HUES48 (cell line): Measurements from ENCODE around the gene MT2A.
"Not testable (repeated sequence)": the region's sequence is repeated elsewhere in the genome, so short reads cannot be mapped to it uniquely, and the experiment has no call there.

ENCODE experiments used
- H3K27ac ChIP-seq: one replicate; pipeline ENCODE4 v1.7.0; 2013; ENCODE audit warnings: low read depth, low read length, inconsistent platforms
- H3K27me3 ChIP-seq: 2 replicates; pipeline ENCODE4 v1.6.1; 2013; ENCODE audit warnings: mild to moderate bottlenecking, low read length; ENCODE audit not compliant: control insufficient read depth, insufficient read depth
- H3K36me3 ChIP-seq: 2 replicates; pipeline ENCODE4 v1.6.1; 2013; ENCODE audit warnings: low read length; ENCODE audit not compliant: control insufficient read depth, insufficient read depth
- H3K4me1 ChIP-seq: 2 replicates; pipeline ENCODE4 v1.6.1; 2013; ENCODE audit warnings: mild to moderate bottlenecking, low read length; ENCODE audit not compliant: control insufficient read depth, insufficient read depth
- H3K4me3 ChIP-seq: 2 replicates; pipeline ENCODE4 v1.5.1; 2013; ENCODE audit warnings: mild to moderate bottlenecking, low read depth, low read length
- H3K9ac ChIP-seq: 2 replicates; pipeline ENCODE4 v1.6.1; 2013; ENCODE audit warnings: mild to moderate bottlenecking, low read depth, low read length, moderate library complexity
- H3K9me3 ChIP-seq: 2 replicates; pipeline ENCODE4 v1.6.1; 2013; ENCODE audit warnings: low read length; ENCODE audit not compliant: control insufficient read depth, insufficient read depth

Gene MT2A

GRCh38 chr16:56610609-56611111 is 2.3 kb downstream of the MT2A start:
- Histone ChIP-seq H3K4me1 (peaks cover 32% of the 10 kb centered on the region), H3K27me3 (peaks cover 95% of the 10 kb centered on the region), H3K9ac (no peak overlapping the region), H3K27ac (no peak overlapping the region), H3K36me3 (no peaks in the 10 kb centered on the region), H3K9me3 (no peaks in the 10 kb centered on the region), H3K4me3 (no peak overlapping the region)

GRCh38 chr16:56611281-56611833 is 3.0 kb downstream of the MT2A start:
- H3K36me3 ChIP-seq: no peaks in the 10 kb centered on the region
- no peak overlapping the region for H3K27ac ChIP-seq
- no peaks in the 10 kb centered on the region for H3K9me3 ChIP-seq
- no peak overlapping the region for H3K9ac ChIP-seq
- H3K4me1 ChIP-seq: peaks cover 32% of the 10 kb centered on the region
- peaks cover 95% of the 10 kb centered on the region for H3K27me3 ChIP-seq
- no peak overlapping the region for H3K4me3 ChIP-seq

GRCh38 chr16:56613706-56614105 is 5.3 kb downstream of the MT2A start:
- H3K27me3 ChIP-seq: peaks cover 95% of the 10 kb centered on the region
- H3K9ac ChIP-seq: no peak overlapping the region
- H3K9me3 ChIP-seq: no peaks in the 10 kb centered on the region
- H3K4me3 ChIP-seq: no peak overlapping the region
- no peaks in the 10 kb centered on the region for H3K36me3 ChIP-seq
- H3K27ac ChIP-seq: no peak overlapping the region
- H3K4me1 ChIP-seq: peaks cover 31% of the 10 kb centered on the region

GRCh38 chr16:56614549-56614991 is 6.2 kb downstream of the MT2A start:
- Histone ChIP-seq H3K27ac (no peak overlapping the region), H3K4me1 (peaks cover 22% of the 10 kb centered on the region), H3K36me3 (no peaks in the 10 kb centered on the region), H3K9me3 (no peaks in the 10 kb centered on the region), H3K4me3 (no peak overlapping the region), H3K9ac (no peak overlapping the region), H3K27me3 (peaks cover 95% of the 10 kb centered on the region)

- H3K4me3 ChIP-seq: no peak overlapping the region
- H3K9ac ChIP-seq: no peak overlapping the region
- H3K4me1 ChIP-seq: peaks cover 14% of the 10 kb centered on the region; the same call in 1 of the 2 replicates
- no peaks in the 10 kb centered on the region for H3K9me3 ChIP-seq
- H3K27me3 ChIP-seq: peaks cover 94% of the 10 kb centered on the region
- no peaks in the 10 kb centered on the region for H3K36me3 ChIP-seq
- no peak overlapping the region for H3K27ac ChIP-seq
These were observed 7.0 kb downstream of the MT2A start for GRCh38 chr16:56615353-56615752.

- Histone ChIP-seq H3K36me3 (no peaks in the 10 kb centered on the region), H3K9ac (no peak overlapping the region), H3K27ac (no peak overlapping the region), H3K27me3 (peaks cover 94% of the 10 kb centered on the region), H3K4me3 (peak overlapping the region; percentile 58), H3K9me3 (no peaks in the 10 kb centered on the region), H3K4me1 (peaks cover 19% of the 10 kb centered on the region)
These were observed 8.3 kb downstream of the MT2A start for GRCh38 chr16:56616608-56617211.

- peaks cover 27% of the 10 kb centered on the region for H3K4me1 ChIP-seq
- no peak overlapping the region for H3K27ac ChIP-seq
- H3K27me3 ChIP-seq: peaks cover 93% of the 10 kb centered on the region
- H3K9ac ChIP-seq: no peak overlapping the region
- H3K4me3 ChIP-seq: peak overlapping the region; percentile 58
- no peaks in the 10 kb centered on the region for H3K36me3 ChIP-seq
- H3K9me3 ChIP-seq: no peaks in the 10 kb centered on the region
These were observed 9.1 kb downstream of the MT2A start for GRCh38 chr16:56617212-56618085.

GRCh38 chr16:56618138-56618537 is 9.8 kb downstream of the MT2A start:
- Histone ChIP-seq H3K4me1 (peaks cover 27% of the 10 kb centered on the region), H3K9me3 (no peaks in the 10 kb centered on the region), H3K9ac (no peak overlapping the region), H3K36me3 (no peaks in the 10 kb centered on the region), H3K27me3 (peaks cover 96% of the 10 kb centered on the region), H3K27ac (no peak overlapping the region), H3K4me3 (no peak overlapping the region)

GRCh38 chr16:56620339-56620897 is 12.0 kb downstream of the MT2A start:
- no peaks in the 10 kb centered on the region for H3K9me3 ChIP-seq
- H3K4me3 ChIP-seq: no peak overlapping the region
- H3K27ac ChIP-seq: no peak overlapping the region
- H3K9ac ChIP-seq: no peak overlapping the region
- H3K36me3 ChIP-seq: no peaks in the 10 kb centered on the region
- peaks cover 27% of the 10 kb centered on the region for H3K4me1 ChIP-seq
- H3K27me3 ChIP-seq: peaks cover 95% of the 10 kb centered on the region

- not testable (repeated sequence) for H3K36me3 ChIP-seq, H3K9ac ChIP-seq, H3K9me3 ChIP-seq, H3K4me3 ChIP-seq, H3K27ac ChIP-seq
- Histone ChIP-seq H3K4me1 (peaks cover 31% of the 10 kb centered on the region), H3K27me3 (peaks cover 95% of the 10 kb centered on the region)
These were observed 13.5 kb downstream of the MT2A start for GRCh38 chr16:56621665-56622445.
